ENCODE results near the gene ARL14EPL.
A peak's percentile ranks its signal among the peaks of the same experiment; 100 is the strongest.
"Not testable (repeated sequence)": the region's sequence is repeated elsewhere in the genome, so short reads cannot be mapped to it uniquely, and the experiment has no call there.

The ARL14EPL gene

GRCh38 chr5:116046261-116046660, 14.0 kb downstream of the ARL14EPL start:
- DNase-seq (ENCODE audit: insufficient read length, low spot score) (no peak), FAIRE-seq (no peak)

GRCh38 chr5:116046823-116047222, 14.6 kb downstream of the ARL14EPL start:
- DNase-seq (ENCODE audit: insufficient read length, low spot score) (no peak), FAIRE-seq (no peak)

GRCh38 chr5:116058346-116058936, 26.2 kb downstream of the ARL14EPL start:
- FAIRE-seq: no peak

GRCh38 chr5:116062352-116062751, 30.1 kb downstream of the ARL14EPL start:
- FAIRE-seq (no peak), DNase-seq (ENCODE audit: insufficient read length, low spot score) (no peak)

More at GRCh38 chr5:116058346-116058936, 26.2 kb downstream of the ARL14EPL start:
- no peak for DNase-seq (ENCODE audit: insufficient read length, low spot score)

- DNase-seq (ENCODE audit: insufficient read length, low spot score) (no peak), FAIRE-seq (no peak)
Observed at GRCh38 chr5:116063950-116064349, 31.7 kb downstream of the ARL14EPL start.

GRCh38 chr5:116068028-116068632, 35.9 kb downstream of the ARL14EPL start:
- peak; percentile 76 for FAIRE-seq
- DNase-seq (ENCODE audit: insufficient read length, low spot score): no peak

GRCh38 chr5:116071211-116071610, 38.9 kb downstream of the ARL14EPL start:
- FAIRE-seq (no peak), DNase-seq (ENCODE audit: insufficient read length, low spot score) (no peak)

GRCh38 chr5:116075191-116075831, 43.0 kb downstream of the ARL14EPL start:
- DNase-seq (ENCODE audit: insufficient read length, low spot score): no peak
- peak; percentile 45 for FAIRE-seq

- FAIRE-seq: peak; percentile 99
- DNase-seq (ENCODE audit: insufficient read length, low spot score): peak; percentile 41
Observed at GRCh38 chr5:116076496-116076895, 44.2 kb downstream of the ARL14EPL start.

- DNase-seq (ENCODE audit: insufficient read length, low spot score): no peak
- FAIRE-seq: no peak
Observed at GRCh38 chr5:116078199-116078598, 45.9 kb downstream of the ARL14EPL start.

- peak; percentile 23 for FAIRE-seq
- peak; percentile 7 for DNase-seq (ENCODE audit: insufficient read length, low spot score)
Observed at GRCh38 chr5:116084287-116084691, 52.0 kb downstream of the ARL14EPL start.

GRCh38 chr5:116084871-116085715, 52.8 kb downstream of the ARL14EPL start, which contains the start of gene COMMD10:
Gene COMMD10 (plus strand): TSS chr5:116085025.
- FAIRE-seq (peak; percentile 94), DNase-seq (ENCODE audit: insufficient read length, low spot score) (peak; percentile 41)

GRCh38 chr5:116086309-116086708, 54.0 kb downstream of the ARL14EPL start:
- not testable (repeated sequence) for FAIRE-seq; DNase-seq (ENCODE audit: insufficient read length, low spot score)

GRCh38 chr5:116088062-116088461, 55.8 kb downstream of the ARL14EPL start:
- no peak for DNase-seq (ENCODE audit: insufficient read length, low spot score)
- no peak for FAIRE-seq

GRCh38 chr5:116090302-116090701, 58.0 kb downstream of the ARL14EPL start:
- no peak for FAIRE-seq
- DNase-seq (ENCODE audit: insufficient read length, low spot score): no peak

- FAIRE-seq (no peak), DNase-seq (ENCODE audit: insufficient read length, low spot score) (no peak)
Observed at GRCh38 chr5:116091416-116091815, 59.1 kb downstream of the ARL14EPL start.

GRCh38 chr5:116097301-116097700, 65.0 kb downstream of the ARL14EPL start:
- FAIRE-seq: no peak

GRCh38 chr5:116098998-116099397, 66.7 kb downstream of the ARL14EPL start:
- FAIRE-seq: no peak
- DNase-seq (ENCODE audit: insufficient read length, low spot score): no peak

More at GRCh38 chr5:116097301-116097700, 65.0 kb downstream of the ARL14EPL start:
- no peak for DNase-seq (ENCODE audit: insufficient read length, low spot score)

GRCh38 chr5:116104941-116105340, 72.7 kb downstream of the ARL14EPL start:
- DNase-seq (ENCODE audit: insufficient read length, low spot score); FAIRE-seq: not testable (repeated sequence)

All from GM19239 (cell line).